B cell (primary cell): ENCODE results near the gene CTNNA3. TPM values are rescaled to one million over a fixed set of nuclear protein-coding genes. Genes with fewer than 3 reads are reported as not detected.

Experiments
- ATAC-seq: fragments of 200-7000 bp; cut with Tn5 transposase; one replicate; pipeline ENCODE4 v1.10.0; 2021; ENCODE audit warnings: low read depth, mild to moderate bottlenecking, moderate number of reproducible peaks, moderate library complexity
- CTCF ChIA-PET: fragments of 350-600 bp; sonication (Branson Sonifier 250); formaldehyde crosslinking; loops from one replicate; lab custom pipeline; 2021; ENCODE audit warnings: antibody characterized with exemption, inconsistent platforms; lab: Charles Lee
- POLR2A ChIA-PET: fragments of 350-600 bp; sonication (Branson Sonifier 250); formaldehyde crosslinking; loops from one replicate; lab custom pipeline; 2021; ENCODE audit warnings: antibody characterized with exemption; lab: Charles Lee
- DNase-seq: peaks from one replicate; pipeline ENCODE4 v3.0.0; 2013
- H2AFZ ChIP-seq: 2 replicates; pipeline ENCODE4 v1.6.1; 2012; ENCODE audit warnings: mild to moderate bottlenecking, low read depth, low read length; ENCODE audit not compliant: insufficient read depth, poor library complexity, severe bottlenecking
- H3K27ac ChIP-seq, 2 donors: 1 replicate in 1 of 2; 2 replicates in 1 of 2; pipeline ENCODE4 v1.5.1; 2012 to 2013; ENCODE audit warnings: low read length in 2 of 2, mild to moderate bottlenecking in 2 of 2, moderate library complexity in 1 of 2
- H3K27me3 ChIP-seq, 4 experiments: fragments of 200-600 bp in 1 of 4; sonication (generic) in 1 of 4; replicated peaks in 1 of 4; 1 replicate in 2 of 4; 2 replicates in 2 of 4; pipeline versions ENCODE4 v1.6.1 to v1.7.0; 2013 to 2016; ENCODE audit warnings: low read length in 3 of 4, mild to moderate bottlenecking in 2 of 4, mixed read lengths in 1 of 4, moderate library complexity in 1 of 4; ENCODE audit not compliant: insufficient read depth in 4 of 4, control insufficient read depth in 3 of 4; ENCODE audit errors: control extremely low read depth in 1 of 4
- H3K36me3 ChIP-seq, 2 experiments: replicated peaks in 1 of 2; 1 replicate in 1 of 2; 2 replicates in 1 of 2; pipeline versions ENCODE4 v1.6.1 to v1.7.1; 2013; ENCODE audit warnings: low read length in 1 of 2; ENCODE audit not compliant: insufficient read depth in 2 of 2, control insufficient read depth in 1 of 2; ENCODE audit errors: control extremely low read depth in 1 of 2, extremely low read depth in 1 of 2
- H3K4me1 ChIP-seq, 2 donors: fragments of 200-600 bp in 1 of 2; sonication (generic) in 1 of 2; 1 replicate in 1 of 2; 2 replicates in 1 of 2; pipeline versions ENCODE4 v1.5.1 to v1.6.1; 2013 to 2017; ENCODE audit warnings: low read length in 2 of 2; ENCODE audit not compliant: control insufficient read depth in 2 of 2, insufficient read depth in 2 of 2
- H3K4me2 ChIP-seq: replicated peaks from 2 replicates; pipeline ENCODE3; 2012; ENCODE audit warnings: mild to moderate bottlenecking, low read depth, low read length; ENCODE audit not compliant: poor library complexity, severe bottlenecking
- H3K4me3 ChIP-seq, 5 experiments: fragments of 200-600 bp in 1 of 5; sonication (generic) in 1 of 5; 1 replicate in 3 of 5; 2 replicates in 2 of 5; pipeline versions ENCODE4 v1.5.1 to v1.7.0; 2011 to 2016; ENCODE audit warnings: low read length in 4 of 5, mild to moderate bottlenecking in 4 of 5, low read depth in 2 of 5, control low read depth in 1 of 5, moderate library complexity in 1 of 5; ENCODE audit not compliant: insufficient read depth in 1 of 5; ENCODE audit errors: control extremely low read depth in 1 of 5, extremely low read depth in 1 of 5
- H3K79me2 ChIP-seq: fragments of 200-600 bp; sonication (generic); one replicate; pipeline ENCODE4 v1.6.0; 2016; ENCODE audit warnings: low read length; ENCODE audit not compliant: control insufficient read depth, insufficient read depth
- H3K9ac ChIP-seq: fragments of 200-600 bp; sonication (generic); 2 replicates; pipeline ENCODE4 v1.6.1; 2017; ENCODE audit warnings: mild to moderate bottlenecking, low read length, moderate library complexity
- H3K9me3 ChIP-seq, 3 donors: one replicate each; pipeline versions ENCODE4 v1.6.1 to v1.7.1; 2013; ENCODE audit warnings: low read length in 2 of 3; ENCODE audit not compliant: control insufficient read depth in 2 of 3, insufficient read depth in 1 of 3; ENCODE audit errors: control extremely low read depth in 1 of 3
- H4K20me1 ChIP-seq: 2 replicates; pipeline ENCODE4 v1.6.0; 2012; ENCODE audit warnings: mild to moderate bottlenecking, low read length; ENCODE audit not compliant: insufficient read depth, control insufficient read depth, poor library complexity, severe bottlenecking
- H3K27ac Mint-ChIP-seq: one replicate; pipeline ENCODE4 v1.8.0; 2021; ENCODE audit warnings: mixed read lengths
- H3K27me3 Mint-ChIP-seq: one replicate; pipeline ENCODE4 v1.8.0; 2021; ENCODE audit warnings: mixed read lengths
- H3K4me1 Mint-ChIP-seq: one replicate; pipeline ENCODE4 v1.8.0; 2021; ENCODE audit warnings: mixed read lengths
- H3K4me3 Mint-ChIP-seq: one replicate; pipeline ENCODE4 v1.8.0; 2021; ENCODE audit warnings: mixed read lengths
- H3K9me3 Mint-ChIP-seq: one replicate; pipeline ENCODE4 v1.8.0; 2022; ENCODE audit warnings: mixed read lengths; ENCODE audit not compliant: insufficient read depth
- EZH2 ChIP-seq: IDR thresholded peaks from 2 replicates; pipeline ENCODE4 v1.6.1; 2012; ENCODE audit warnings: borderline replicate concordance, low read depth, mild to moderate bottlenecking, moderate library complexity, low read length; ENCODE audit not compliant: insufficient read depth, poor library complexity, severe bottlenecking
- WGBS: methylation state at CpG from one replicate; pipeline ENCODE4 v1.1.5; 2013; ENCODE audit warnings: missing lambda C conversion rate; ENCODE audit not compliant: insufficient coverage; 5-methylcytosine and 5-hydroxymethylcytosine counted together
- intact Hi-C: fragments of 100-400 bp; cut with micrococcal nuclease; formaldehyde crosslinking; loops from one replicate; pipeline ENCODE4 v1.10.0; 2022
- polyA plus RNA-seq: library from polyadenylated mRNA; depleted of rRNA; stranded (reverse); fragments of >200 nt; gene quantifications from 2 replicates; pipeline ENCODE4 v1.2.3, GENCODE V29; 2012
- total RNA-seq, 2 donors: library from RNA; stranded (reverse); fragments of 120-200 nt in 1 of 2; gene quantifications; 1 replicate in 1 of 2; 2 replicates in 1 of 2; pipeline versions ENCODE4 v1.2.3 to v1.2.4, GENCODE V29; 2013 to 2022
- TF ChIP-seq, protein P1 (sequence below): fragments of 200-600 bp; IDR thresholded peaks from one replicate; pipeline ENCODE4 v1.8.0; 2022; ENCODE audit warnings: antibody characterized with exemption, mild to moderate bottlenecking

Gene CTNNA3
- total and polyA plus RNA-seq, 2 donors (not counting 1 experiment from before 2014, with no cell fraction given), result 0.01 TPM; not detected in 1

- H3K4me2 ChIP-seq, result no peak overlapping the region
- H2AFZ ChIP-seq, result no peak overlapping the region
- no peaks in the 10 kb centered on the region for H3K36me3 ChIP-seq
- Mint-ChIP-seq H3K27me3 (no peaks in the 10 kb centered on the region), H3K9me3 (peaks cover 3% of the 10 kb centered on the region), H3K4me3 (no peak overlapping the region), H3K27ac (no peak overlapping the region), H3K4me1 (no peaks in the 10 kb centered on the region)
- no peaks in the 10 kb centered on the region for H3K79me2 ChIP-seq
- no peaks in the 10 kb centered on the region for H3K4me1 ChIP-seq
- no peaks in the 10 kb centered on the region for H3K27me3 ChIP-seq
- TF ChIP-seq EZH2, result no peak
- TF ChIP-seq, protein P1, sequence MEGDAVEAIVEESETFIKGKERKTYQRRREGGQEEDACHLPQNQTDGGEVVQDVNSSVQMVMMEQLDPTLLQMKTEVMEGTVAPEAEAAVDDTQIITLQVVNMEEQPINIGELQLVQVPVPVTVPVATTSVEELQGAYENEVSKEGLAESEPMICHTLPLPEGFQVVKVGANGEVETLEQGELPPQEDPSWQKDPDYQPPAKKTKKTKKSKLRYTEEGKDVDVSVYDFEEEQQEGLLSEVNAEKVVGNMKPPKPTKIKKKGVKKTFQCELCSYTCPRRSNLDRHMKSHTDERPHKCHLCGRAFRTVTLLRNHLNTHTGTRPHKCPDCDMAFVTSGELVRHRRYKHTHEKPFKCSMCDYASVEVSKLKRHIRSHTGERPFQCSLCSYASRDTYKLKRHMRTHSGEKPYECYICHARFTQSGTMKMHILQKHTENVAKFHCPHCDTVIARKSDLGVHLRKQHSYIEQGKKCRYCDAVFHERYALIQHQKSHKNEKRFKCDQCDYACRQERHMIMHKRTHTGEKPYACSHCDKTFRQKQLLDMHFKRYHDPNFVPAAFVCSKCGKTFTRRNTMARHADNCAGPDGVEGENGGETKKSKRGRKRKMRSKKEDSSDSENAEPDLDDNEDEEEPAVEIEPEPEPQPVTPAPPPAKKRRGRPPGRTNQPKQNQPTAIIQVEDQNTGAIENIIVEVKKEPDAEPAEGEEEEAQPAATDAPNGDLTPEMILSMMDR, result no peak
- no peak overlapping the region for H3K27ac ChIP-seq
- no peaks in the 10 kb centered on the region for H4K20me1 ChIP-seq
- no peak for ATAC-seq
- no peak for DNase-seq
- H3K4me3 ChIP-seq, result no peak overlapping the region
- intact Hi-C loops, result no loop called here
- peaks cover 0 to 4% (median 0%) of the 10 kb centered on the region in 3 donors for H3K9me3 ChIP-seq
- ChIA-PET POLR2A (no interaction called here), CTCF (no interaction called here)
- no peak overlapping the region for H3K9ac ChIP-seq
These were observed 1637.4 kb downstream of the CTNNA3 start for GRCh38 chr10:66058594-66058993.

GRCh38 chr10:66049335-66049734 lies 1646.7 kb downstream of the CTNNA3 start:
- Histone ChIP-seq H3K79me2 (no peaks in the 10 kb centered on the region), H4K20me1 (no peaks in the 10 kb centered on the region), H3K9me3 (peaks cover 0 to 6% (median 0%) of the 10 kb centered on the region in 3 donors), H3K27ac (no peak overlapping the region), H3K9ac (no peak overlapping the region), H3K4me2 (no peak overlapping the region), H3K4me3 (no peak overlapping the region), H3K27me3 (no peaks in the 10 kb centered on the region), H2AFZ (no peak overlapping the region), H3K4me1 (no peaks in the 10 kb centered on the region), H3K36me3 (no peaks in the 10 kb centered on the region)
- H3K27me3 Mint-ChIP-seq, result no peaks in the 10 kb centered on the region
- no peak overlapping the region for H3K4me3 Mint-ChIP-seq
- H3K4me1 Mint-ChIP-seq, result no peaks in the 10 kb centered on the region
- no peak overlapping the region for H3K27ac Mint-ChIP-seq
- ATAC-seq (no peak), DNase-seq (no peak)
- no CpG with 5 or more reads among the region's 3 CpGs for WGBS
- TF ChIP-seq, protein P1, result no peak
- CTCF ChIA-PET, result no interaction called here
- no peaks in the 10 kb centered on the region for H3K9me3 Mint-ChIP-seq
- POLR2A ChIA-PET, result no interaction called here
- intact Hi-C loops, result no loop called here
